Measurements from ENCODE around the gene UNC5C.

UNC5C gene

DNA sequence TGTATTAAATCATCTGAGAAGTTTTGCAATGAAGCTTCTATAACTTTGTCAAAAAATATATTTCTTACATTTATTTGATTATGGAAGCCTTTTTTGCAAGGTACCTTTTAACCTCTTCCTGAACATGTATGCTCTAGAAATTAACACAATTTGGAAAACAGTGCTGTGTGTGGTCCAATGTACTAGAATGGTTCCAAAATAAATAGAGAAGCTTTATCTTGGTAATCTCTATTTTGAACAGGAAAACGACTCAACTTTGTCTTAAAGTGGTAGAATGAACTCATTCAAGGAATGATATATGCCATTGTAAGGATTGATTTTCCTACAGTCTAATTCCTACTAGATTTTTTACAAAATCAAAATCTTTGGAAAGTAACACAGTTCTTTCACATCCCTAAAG, 248.5 kb downstream of the UNC5C start:
- ChIA-PET CTCF (no interaction called here), POLR2A (no interaction called here)
- TF ChIP-seq ZNF600 (tag by site-specific recombination; IDR thresholded peaks at IDR 0.05) (no peak), ZNF624 (tag by site-specific recombination; IDR thresholded peaks at IDR 0.05) (no peak), ZSCAN30 (tag by site-specific recombination; IDR thresholded peaks at IDR 0.05) (no peak)
- TF ChIP-seq, protein P1, sequence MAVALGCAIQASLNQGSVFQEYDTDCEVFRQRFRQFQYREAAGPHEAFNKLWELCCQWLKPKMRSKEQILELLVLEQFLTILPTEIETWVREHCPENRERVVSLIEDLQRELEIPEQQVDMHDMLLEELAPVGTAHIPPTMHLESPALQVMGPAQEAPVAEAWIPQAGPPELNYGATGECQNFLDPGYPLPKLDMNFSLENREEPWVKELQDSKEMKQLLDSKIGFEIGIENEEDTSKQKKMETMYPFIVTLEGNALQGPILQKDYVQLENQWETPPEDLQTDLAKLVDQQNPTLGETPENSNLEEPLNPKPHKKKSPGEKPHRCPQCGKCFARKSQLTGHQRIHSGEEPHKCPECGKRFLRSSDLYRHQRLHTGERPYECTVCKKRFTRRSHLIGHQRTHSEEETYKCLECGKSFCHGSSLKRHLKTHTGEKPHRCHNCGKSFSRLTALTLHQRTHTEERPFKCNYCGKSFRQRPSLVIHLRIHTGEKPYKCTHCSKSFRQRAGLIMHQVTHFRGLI (tag by site-specific recombination; IDR thresholded peaks at IDR 0.05): no peak
- H3K36me3 ChIP-seq (ENCODE audit: control insufficient read depth in 2 of 2, insufficient read depth in 1 of 2, low read length in 2 of 2): peaks cover 0 to 16% of the 10 kb centered on the region in 2 experiments; a peak in 1 of 3 replicates
- H3K4me1 ChIP-seq (ENCODE audit: control insufficient read depth, insufficient read depth, low read length): no peaks in the 10 kb centered on the region
- no peak overlapping the region for H3K27ac ChIP-seq (ENCODE audit: extremely low read depth, low read depth, low read length)
- H3K4me3 ChIP-seq (ENCODE audit: low read depth, low read length): no peak overlapping the region
- H3K9me3 ChIP-seq (ENCODE audit: control insufficient read depth, insufficient read depth, low read depth, low read length): no peaks in the 10 kb centered on the region

DNA sequence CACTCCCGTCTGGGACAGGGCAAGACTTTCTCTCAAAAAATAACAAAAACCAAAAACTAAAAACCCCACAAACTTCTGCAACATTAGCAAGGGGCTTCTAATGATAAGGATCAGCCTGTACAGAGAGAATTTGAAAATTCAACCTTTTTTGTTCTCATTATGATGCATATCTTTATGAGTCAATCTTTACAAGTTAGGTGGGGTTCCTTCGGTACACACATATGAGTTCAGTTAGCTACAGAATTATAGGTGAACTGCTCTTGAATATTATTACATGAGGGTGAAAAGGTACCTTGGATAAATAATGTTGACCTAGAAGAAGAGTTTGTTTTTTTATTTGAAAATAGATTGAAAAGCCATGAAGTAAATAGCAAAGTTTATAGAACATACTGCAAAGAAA, 252.7 kb downstream of the UNC5C start:
- Histone ChIP-seq H3K4me3 (ENCODE audit: low read depth, low read length) (no peak overlapping the region), H3K4me1 (ENCODE audit: control insufficient read depth, insufficient read depth, low read length) (no peaks in the 10 kb centered on the region), H3K9me3 (ENCODE audit: control insufficient read depth, insufficient read depth, low read depth, low read length) (no peaks in the 10 kb centered on the region), H3K27ac (ENCODE audit: extremely low read depth, low read depth, low read length) (no peak overlapping the region), H3K36me3 (ENCODE audit: control insufficient read depth in 2 of 2, insufficient read depth in 1 of 2, low read length in 2 of 2) (peaks cover 0 to 16% of the 10 kb centered on the region in 2 experiments; a peak in 1 of 3 replicates)
- TF ChIP-seq ZNF473 (tag by site-specific recombination; IDR thresholded peaks at IDR 0.05) (no peak), ZFP3 (tag by site-specific recombination; IDR thresholded peaks at IDR 0.05; ENCODE audit: low read depth) (no peak), ZFHX2 (tag by site-specific recombination; conservative IDR thresholded peaks at IDR 0.05) (no peak)
- CTCF ChIA-PET: no interaction called here
- POLR2A ChIA-PET: no interaction called here

DNA sequence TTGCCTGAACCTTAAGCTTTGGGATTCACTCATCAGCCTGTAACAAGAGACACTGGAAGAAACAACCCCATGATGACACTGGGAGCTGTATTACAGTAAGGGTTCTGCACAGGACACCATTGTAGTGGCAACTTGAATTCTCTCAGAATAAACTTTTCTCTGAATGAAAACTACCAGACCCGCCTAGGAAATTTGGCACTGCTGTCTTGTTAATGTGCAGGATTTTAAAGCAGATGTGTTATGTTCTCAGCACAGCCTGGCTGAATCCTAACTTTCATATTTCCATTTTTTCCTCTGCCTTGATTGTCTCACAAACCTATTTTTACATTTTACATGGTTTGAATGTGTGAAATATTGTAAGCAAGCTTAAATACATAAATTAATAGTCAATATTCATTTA, 253.6 kb downstream of the UNC5C start:
- no peak overlapping the region for H3K27ac ChIP-seq (ENCODE audit: extremely low read depth, low read depth, low read length)
- ChIA-PET CTCF (no interaction called here), POLR2A (no interaction called here)
- H3K36me3 ChIP-seq (ENCODE audit: control insufficient read depth in 2 of 2, insufficient read depth in 1 of 2, low read length in 2 of 2): peaks cover 0 to 13% of the 10 kb centered on the region in 2 experiments; a peak in 1 of 3 replicates
- TF ChIP-seq GLIS1 (tag by site-specific recombination; IDR thresholded peaks at IDR 0.05) (no peak), EGR2 (tag by site-specific recombination; IDR thresholded peaks at IDR 0.05; ENCODE audit: low read depth) (no peak)
- H3K4me3 ChIP-seq (ENCODE audit: low read depth, low read length): no peak overlapping the region
- H3K4me1 ChIP-seq (ENCODE audit: control insufficient read depth, insufficient read depth, low read length): no peaks in the 10 kb centered on the region
- H3K9me3 ChIP-seq (ENCODE audit: control insufficient read depth, insufficient read depth, low read depth, low read length): no peaks in the 10 kb centered on the region

DNA sequence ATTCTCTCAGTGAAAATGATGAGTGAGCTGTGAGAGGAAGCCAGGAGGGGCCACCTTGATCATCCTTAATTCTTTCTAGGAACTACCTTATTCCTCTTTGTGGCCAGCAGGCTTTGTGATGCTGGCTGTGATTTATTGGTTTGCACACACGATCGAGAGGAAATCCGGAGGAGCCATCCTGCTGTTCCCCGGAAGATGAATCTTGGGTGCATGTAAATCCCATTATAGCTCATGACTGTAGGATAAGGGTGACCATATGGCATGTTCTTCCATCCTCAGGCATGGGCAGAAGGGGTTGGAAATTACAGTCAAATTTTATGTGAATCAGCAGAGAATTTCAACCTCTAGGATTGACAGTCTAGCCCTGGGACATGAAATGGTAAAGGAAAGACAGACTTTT, 254.5 kb downstream of the UNC5C start:
- ChIA-PET POLR2A (no interaction called here), CTCF (no interaction called here)
- H3K9me3 ChIP-seq (ENCODE audit: control insufficient read depth, insufficient read depth, low read depth, low read length): no peaks in the 10 kb centered on the region
- H3K4me1 ChIP-seq (ENCODE audit: control insufficient read depth, insufficient read depth, low read length): no peaks in the 10 kb centered on the region
- no peak overlapping the region for H3K4me3 ChIP-seq (ENCODE audit: low read depth, low read length)
- H3K36me3 ChIP-seq (ENCODE audit: control insufficient read depth in 2 of 2, insufficient read depth in 1 of 2, low read length in 2 of 2): peaks cover 0 to 5% of the 10 kb centered on the region in 2 experiments; a peak in 1 of 3 replicates
- TF ChIP-seq IKZF3 (tag by site-specific recombination; IDR thresholded peaks at IDR 0.05) (no peak), EGR2 (tag by site-specific recombination; IDR thresholded peaks at IDR 0.05; ENCODE audit: low read depth) (no peak), ZNF114 (tag by site-specific recombination; IDR thresholded peaks at IDR 0.05) (no peak), PRDM1 (tag by site-specific recombination; IDR thresholded peaks at IDR 0.05) (no peak), ZNF24 (tag by site-specific recombination; IDR thresholded peaks at IDR 0.05) (no peak)
- TF ChIP-seq, protein P2, sequence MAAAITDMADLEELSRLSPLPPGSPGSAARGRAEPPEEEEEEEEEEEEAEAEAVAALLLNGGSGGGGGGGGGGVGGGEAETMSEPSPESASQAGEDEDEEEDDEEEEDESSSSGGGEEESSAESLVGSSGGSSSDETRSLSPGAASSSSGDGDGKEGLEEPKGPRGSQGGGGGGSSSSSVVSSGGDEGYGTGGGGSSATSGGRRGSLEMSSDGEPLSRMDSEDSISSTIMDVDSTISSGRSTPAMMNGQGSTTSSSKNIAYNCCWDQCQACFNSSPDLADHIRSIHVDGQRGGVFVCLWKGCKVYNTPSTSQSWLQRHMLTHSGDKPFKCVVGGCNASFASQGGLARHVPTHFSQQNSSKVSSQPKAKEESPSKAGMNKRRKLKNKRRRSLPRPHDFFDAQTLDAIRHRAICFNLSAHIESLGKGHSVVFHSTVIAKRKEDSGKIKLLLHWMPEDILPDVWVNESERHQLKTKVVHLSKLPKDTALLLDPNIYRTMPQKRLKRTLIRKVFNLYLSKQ (tag by site-specific recombination; IDR thresholded peaks at IDR 0.05; ENCODE audit: borderline replicate concordance): no peak
- TF ChIP-seq, protein P3, sequence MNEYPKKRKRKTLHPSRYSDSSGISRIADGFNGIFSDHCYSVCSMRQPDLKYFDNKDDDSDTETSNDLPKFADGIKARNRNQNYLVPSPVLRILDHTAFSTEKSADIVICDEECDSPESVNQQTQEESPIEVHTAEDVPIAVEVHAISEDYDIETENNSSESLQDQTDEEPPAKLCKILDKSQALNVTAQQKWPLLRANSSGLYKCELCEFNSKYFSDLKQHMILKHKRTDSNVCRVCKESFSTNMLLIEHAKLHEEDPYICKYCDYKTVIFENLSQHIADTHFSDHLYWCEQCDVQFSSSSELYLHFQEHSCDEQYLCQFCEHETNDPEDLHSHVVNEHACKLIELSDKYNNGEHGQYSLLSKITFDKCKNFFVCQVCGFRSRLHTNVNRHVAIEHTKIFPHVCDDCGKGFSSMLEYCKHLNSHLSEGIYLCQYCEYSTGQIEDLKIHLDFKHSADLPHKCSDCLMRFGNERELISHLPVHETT (tag by site-specific recombination; IDR thresholded peaks at IDR 0.05): no peak
- H3K27ac ChIP-seq (ENCODE audit: extremely low read depth, low read depth, low read length): no peak overlapping the region

Measured in HEK293 (cell line).